ENCODE results near the gene GBA2.

DNA sequence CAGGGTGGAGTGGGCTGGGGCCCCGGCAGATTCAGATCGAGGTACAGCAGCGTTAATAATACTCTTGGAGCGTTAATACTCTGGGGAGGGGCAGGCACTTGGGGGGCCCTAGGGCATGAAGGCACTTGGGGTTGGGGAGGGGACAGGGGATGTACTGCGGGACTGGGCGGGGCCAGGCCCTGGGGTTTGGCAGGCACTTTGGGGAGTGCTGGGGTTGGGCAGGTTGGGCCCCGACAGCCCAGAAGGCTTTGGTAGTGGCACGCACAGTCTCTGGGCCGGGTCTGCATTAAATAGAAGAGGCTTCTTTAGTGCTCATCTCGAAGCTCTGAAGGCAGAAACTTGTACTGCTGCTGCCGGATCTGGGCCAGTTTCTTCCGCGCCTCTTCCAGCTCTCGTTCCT is 51.5 kb downstream of the GBA2 start:
- TF ChIP-seq, protein P1, sequence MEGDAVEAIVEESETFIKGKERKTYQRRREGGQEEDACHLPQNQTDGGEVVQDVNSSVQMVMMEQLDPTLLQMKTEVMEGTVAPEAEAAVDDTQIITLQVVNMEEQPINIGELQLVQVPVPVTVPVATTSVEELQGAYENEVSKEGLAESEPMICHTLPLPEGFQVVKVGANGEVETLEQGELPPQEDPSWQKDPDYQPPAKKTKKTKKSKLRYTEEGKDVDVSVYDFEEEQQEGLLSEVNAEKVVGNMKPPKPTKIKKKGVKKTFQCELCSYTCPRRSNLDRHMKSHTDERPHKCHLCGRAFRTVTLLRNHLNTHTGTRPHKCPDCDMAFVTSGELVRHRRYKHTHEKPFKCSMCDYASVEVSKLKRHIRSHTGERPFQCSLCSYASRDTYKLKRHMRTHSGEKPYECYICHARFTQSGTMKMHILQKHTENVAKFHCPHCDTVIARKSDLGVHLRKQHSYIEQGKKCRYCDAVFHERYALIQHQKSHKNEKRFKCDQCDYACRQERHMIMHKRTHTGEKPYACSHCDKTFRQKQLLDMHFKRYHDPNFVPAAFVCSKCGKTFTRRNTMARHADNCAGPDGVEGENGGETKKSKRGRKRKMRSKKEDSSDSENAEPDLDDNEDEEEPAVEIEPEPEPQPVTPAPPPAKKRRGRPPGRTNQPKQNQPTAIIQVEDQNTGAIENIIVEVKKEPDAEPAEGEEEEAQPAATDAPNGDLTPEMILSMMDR (conservative IDR thresholded peaks at IDR 0.05; ENCODE audit: low read depth in 2 of 2) = no peak
- TF ChIP-seq EZH2 (IDR thresholded peaks at IDR 0.05; ENCODE audit: low read depth, unreplicated experiment) (no peak), EZH2phosphoT487 (IDR thresholded peaks at IDR 0.05; ENCODE audit: unreplicated experiment) (no peak), POLR2AphosphoS5 (IDR thresholded peaks at IDR 0.05; ENCODE audit: low read depth) (no peak), STAT1 (IDR thresholded peaks at IDR 0.05; ENCODE audit: unreplicated experiment) (no peak), NANOG (IDR thresholded peaks at IDR 0.05; ENCODE audit: borderline replicate concordance) (no peak), CREB1 (CRISPR knock-in tag; IDR thresholded peaks at IDR 0.05; ENCODE audit: low read depth) (no peak)
- TF ChIP-seq, protein P2, sequence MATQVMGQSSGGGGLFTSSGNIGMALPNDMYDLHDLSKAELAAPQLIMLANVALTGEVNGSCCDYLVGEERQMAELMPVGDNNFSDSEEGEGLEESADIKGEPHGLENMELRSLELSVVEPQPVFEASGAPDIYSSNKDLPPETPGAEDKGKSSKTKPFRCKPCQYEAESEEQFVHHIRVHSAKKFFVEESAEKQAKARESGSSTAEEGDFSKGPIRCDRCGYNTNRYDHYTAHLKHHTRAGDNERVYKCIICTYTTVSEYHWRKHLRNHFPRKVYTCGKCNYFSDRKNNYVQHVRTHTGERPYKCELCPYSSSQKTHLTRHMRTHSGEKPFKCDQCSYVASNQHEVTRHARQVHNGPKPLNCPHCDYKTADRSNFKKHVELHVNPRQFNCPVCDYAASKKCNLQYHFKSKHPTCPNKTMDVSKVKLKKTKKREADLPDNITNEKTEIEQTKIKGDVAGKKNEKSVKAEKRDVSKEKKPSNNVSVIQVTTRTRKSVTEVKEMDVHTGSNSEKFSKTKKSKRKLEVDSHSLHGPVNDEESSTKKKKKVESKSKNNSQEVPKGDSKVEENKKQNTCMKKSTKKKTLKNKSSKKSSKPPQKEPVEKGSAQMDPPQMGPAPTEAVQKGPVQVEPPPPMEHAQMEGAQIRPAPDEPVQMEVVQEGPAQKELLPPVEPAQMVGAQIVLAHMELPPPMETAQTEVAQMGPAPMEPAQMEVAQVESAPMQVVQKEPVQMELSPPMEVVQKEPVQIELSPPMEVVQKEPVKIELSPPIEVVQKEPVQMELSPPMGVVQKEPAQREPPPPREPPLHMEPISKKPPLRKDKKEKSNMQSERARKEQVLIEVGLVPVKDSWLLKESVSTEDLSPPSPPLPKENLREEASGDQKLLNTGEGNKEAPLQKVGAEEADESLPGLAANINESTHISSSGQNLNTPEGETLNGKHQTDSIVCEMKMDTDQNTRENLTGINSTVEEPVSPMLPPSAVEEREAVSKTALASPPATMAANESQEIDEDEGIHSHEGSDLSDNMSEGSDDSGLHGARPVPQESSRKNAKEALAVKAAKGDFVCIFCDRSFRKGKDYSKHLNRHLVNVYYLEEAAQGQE (IDR thresholded peaks at IDR 0.05; ENCODE audit: unreplicated experiment) = no peak
- TF ChIP-seq, protein P3, sequence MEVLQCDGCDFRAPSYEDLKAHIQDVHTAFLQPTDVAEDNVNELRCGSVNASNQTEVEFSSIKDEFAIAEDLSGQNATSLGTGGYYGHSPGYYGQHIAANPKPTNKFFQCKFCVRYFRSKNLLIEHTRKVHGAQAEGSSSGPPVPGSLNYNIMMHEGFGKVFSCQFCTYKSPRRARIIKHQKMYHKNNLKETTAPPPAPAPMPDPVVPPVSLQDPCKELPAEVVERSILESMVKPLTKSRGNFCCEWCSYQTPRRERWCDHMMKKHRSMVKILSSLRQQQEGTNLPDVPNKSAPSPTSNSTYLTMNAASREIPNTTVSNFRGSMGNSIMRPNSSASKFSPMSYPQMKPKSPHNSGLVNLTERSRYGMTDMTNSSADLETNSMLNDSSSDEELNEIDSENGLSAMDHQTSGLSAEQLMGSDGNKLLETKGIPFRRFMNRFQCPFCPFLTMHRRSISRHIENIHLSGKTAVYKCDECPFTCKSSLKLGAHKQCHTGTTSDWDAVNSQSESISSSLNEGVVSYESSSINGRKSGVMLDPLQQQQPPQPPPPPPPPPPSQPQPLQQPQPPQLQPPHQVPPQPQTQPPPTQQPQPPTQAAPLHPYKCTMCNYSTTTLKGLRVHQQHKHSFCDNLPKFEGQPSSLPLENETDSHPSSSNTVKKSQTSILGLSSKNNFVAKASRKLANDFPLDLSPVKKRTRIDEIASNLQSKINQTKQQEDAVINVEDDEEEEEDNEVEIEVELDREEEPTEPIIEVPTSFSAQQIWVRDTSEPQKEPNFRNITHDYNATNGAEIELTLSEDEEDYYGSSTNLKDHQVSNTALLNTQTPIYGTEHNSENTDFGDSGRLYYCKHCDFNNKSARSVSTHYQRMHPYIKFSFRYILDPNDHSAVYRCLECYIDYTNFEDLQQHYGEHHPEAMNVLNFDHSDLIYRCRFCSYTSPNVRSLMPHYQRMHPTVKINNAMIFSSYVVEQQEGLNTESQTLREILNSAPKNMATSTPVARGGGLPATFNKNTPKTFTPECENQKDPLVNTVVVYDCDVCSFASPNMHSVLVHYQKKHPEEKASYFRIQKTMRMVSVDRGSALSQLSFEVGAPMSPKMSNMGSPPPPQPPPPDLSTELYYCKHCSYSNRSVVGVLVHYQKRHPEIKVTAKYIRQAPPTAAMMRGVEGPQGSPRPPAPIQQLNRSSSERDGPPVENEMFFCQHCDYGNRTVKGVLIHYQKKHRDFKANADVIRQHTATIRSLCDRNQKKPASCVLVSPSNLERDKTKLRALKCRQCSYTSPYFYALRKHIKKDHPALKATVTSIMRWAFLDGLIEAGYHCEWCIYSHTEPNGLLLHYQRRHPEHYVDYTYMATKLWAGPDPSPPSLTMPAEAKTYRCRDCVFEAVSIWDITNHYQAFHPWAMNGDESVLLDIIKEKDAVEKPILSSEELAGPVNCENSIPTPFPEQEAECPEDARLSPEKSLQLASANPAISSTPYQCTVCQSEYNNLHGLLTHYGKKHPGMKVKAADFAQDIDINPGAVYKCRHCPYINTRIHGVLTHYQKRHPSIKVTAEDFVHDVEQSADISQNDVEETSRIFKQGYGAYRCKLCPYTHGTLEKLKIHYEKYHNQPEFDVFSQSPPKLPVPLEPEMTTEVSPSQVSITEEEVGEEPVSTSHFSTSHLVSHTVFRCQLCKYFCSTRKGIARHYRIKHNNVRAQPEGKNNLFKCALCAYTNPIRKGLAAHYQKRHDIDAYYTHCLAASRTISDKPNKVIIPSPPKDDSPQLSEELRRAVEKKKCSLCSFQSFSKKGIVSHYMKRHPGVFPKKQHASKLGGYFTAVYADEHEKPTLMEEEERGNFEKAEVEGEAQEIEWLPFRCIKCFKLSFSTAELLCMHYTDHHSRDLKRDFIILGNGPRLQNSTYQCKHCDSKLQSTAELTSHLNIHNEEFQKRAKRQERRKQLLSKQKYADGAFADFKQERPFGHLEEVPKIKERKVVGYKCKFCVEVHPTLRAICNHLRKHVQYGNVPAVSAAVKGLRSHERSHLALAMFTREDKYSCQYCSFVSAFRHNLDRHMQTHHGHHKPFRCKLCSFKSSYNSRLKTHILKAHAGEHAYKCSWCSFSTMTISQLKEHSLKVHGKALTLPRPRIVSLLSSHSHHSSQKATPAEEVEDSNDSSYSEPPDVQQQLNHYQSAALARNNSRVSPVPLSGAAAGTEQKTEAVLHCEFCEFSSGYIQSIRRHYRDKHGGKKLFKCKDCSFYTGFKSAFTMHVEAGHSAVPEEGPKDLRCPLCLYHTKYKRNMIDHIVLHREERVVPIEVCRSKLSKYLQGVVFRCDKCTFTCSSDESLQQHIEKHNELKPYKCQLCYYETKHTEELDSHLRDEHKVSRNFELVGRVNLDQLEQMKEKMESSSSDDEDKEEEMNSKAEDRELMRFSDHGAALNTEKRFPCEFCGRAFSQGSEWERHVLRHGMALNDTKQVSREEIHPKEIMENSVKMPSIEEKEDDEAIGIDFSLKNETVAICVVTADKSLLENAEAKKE (CRISPR knock-in tag; IDR thresholded peaks at IDR 0.05) = no peak
- TF ChIP-seq, protein P4, sequence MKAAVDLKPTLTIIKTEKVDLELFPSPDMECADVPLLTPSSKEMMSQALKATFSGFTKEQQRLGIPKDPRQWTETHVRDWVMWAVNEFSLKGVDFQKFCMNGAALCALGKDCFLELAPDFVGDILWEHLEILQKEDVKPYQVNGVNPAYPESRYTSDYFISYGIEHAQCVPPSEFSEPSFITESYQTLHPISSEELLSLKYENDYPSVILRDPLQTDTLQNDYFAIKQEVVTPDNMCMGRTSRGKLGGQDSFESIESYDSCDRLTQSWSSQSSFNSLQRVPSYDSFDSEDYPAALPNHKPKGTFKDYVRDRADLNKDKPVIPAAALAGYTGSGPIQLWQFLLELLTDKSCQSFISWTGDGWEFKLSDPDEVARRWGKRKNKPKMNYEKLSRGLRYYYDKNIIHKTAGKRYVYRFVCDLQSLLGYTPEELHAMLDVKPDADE (IDR thresholded peaks at IDR 0.05) = no peak

Measured in GM23338 (cell line).